ENCODE data around the gene DGKH. TPM values are rescaled to one million over a fixed set of nuclear protein-coding genes. Genes with fewer than 3 reads are reported as not detected.

DGKH gene
- total and polyA plus RNA-seq, 9 of the 15 experiments (the other 6 are each of a cell fraction or from before 2014, with no cell fraction given): 0.38 to 4.4 (median 3.1) TPM

GRCh38 chr13:42056583-42056982 lies 8.1 kb downstream of the DGKH start (continued):
- TF ChIP-seq TGIF2 (CRISPR knock-in tag; IDR thresholded peaks at IDR 0.05): no peak
- peak; percentile 68 for TF ChIP-seq MGA (IDR thresholded peaks at IDR 0.05)
- TF ChIP-seq ZFP91 (CRISPR knock-in tag; IDR thresholded peaks at IDR 0.05): no peak
- TF ChIP-seq ID3 (CRISPR knock-in tag; IDR thresholded peaks at IDR 0.05): no peak
- TF ChIP-seq ID3 (tag; IDR thresholded peaks at IDR 0.05): no peak
- 0 out of 2 replicates have a peak, but pooled peaks have one; percentile 30 for TF ChIP-seq CHAMP1 (IDR thresholded peaks at IDR 0.05)
- no peak for TF ChIP-seq GABPB1 (CRISPR knock-in tag; IDR thresholded peaks at IDR 0.05)
- no peak for TF ChIP-seq POLR2AphosphoS5 (IDR thresholded peaks at IDR 0.05; ENCODE audit: control insufficient read depth, insufficient read depth, low read depth, low read length)
- TF ChIP-seq C11orf30 (IDR thresholded peaks at IDR 0.05; ENCODE audit: low read depth): no peak
- TF ChIP-seq HOXB6 (CRISPR knock-in tag; IDR thresholded peaks at IDR 0.05; ENCODE audit: borderline replicate concordance): no peak
- TF ChIP-seq SAFB (IDR thresholded peaks at IDR 0.05; ENCODE audit: borderline replicate concordance, low read depth, low read length): no peak
- TF ChIP-seq ARNT (IDR thresholded peaks at IDR 0.05): no peak
- no peak for TF ChIP-seq E2F3 (CRISPR knock-in tag; IDR thresholded peaks at IDR 0.05)

Data from K562 (cell line).